GM12891 (cell line): Measurements from ENCODE around the gene MYL12B.

Source experiments
- PAX5 ChIP-seq: IDR thresholded peaks from 2 replicates; pipeline ENCODE4 v1.6.1; 2011; ENCODE audit warnings: low read length, moderate library complexity, mild to moderate bottlenecking; ENCODE audit not compliant: insufficient read depth, severe bottlenecking
- POLR2A ChIP-seq: IDR thresholded peaks from 2 replicates; pipeline ENCODE4 v1.6.1; 2011; ENCODE audit warnings: low read depth, low read length, control low read depth
- POLR2AphosphoS5 ChIP-seq: IDR thresholded peaks from 2 replicates; pipeline ENCODE4 v1.6.1; 2011; ENCODE audit warnings: low read depth, low read length, control low read depth
- POU2F2 ChIP-seq: IDR thresholded peaks from 2 replicates; pipeline ENCODE4 v1.6.1; 2011; ENCODE audit warnings: low read depth, mild to moderate bottlenecking, control low read depth, low read length, moderate library complexity
- SPI1 ChIP-seq: IDR thresholded peaks from 2 replicates; pipeline ENCODE4 v1.6.1; 2011; ENCODE audit warnings: low read depth, low read length, control low read depth
- TAF1 ChIP-seq: IDR thresholded peaks from 2 replicates; pipeline ENCODE4 v1.6.1; 2011; ENCODE audit warnings: low read depth, low read length, control low read depth

DNA sequence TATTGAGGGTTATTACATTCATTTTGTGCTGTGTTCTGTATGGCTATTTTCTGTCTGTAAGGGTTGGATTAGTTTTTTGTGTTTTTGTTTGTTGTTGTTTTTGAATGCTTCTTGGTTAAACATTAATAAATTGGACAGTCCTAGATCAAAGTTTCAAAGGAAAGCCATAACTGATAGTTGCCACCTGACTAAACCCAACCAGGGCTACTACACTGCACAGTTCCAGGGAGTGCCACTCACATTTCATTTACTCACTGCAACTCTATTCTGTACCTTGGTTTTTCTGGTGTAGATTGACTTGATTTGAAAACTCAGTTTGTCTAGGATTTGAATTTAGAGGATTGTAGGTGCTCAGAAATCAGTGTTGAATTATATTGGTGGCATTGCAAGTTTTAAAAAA lies 6.4 kb downstream of the MYL12B start:
- TF ChIP-seq POLR2AphosphoS5, result no peak
- no peak for TF ChIP-seq POLR2A
- TF ChIP-seq TAF1, result no peak
- no peak for TF ChIP-seq PAX5
- TF ChIP-seq SPI1, result no peak
- TF ChIP-seq POU2F2, result no peak
